ENCODE results near the gene WFIKKN1. TPM values are rescaled to one million over a fixed set of nuclear protein-coding genes. Genes with fewer than 3 reads are reported as not detected.
A peak's percentile ranks its signal among the peaks of the same experiment; 100 is the strongest.

Gene WFIKKN1
- total and polyA plus RNA-seq, 12 donors: 0.11 to 0.95 (median 0.32) TPM

DNA sequence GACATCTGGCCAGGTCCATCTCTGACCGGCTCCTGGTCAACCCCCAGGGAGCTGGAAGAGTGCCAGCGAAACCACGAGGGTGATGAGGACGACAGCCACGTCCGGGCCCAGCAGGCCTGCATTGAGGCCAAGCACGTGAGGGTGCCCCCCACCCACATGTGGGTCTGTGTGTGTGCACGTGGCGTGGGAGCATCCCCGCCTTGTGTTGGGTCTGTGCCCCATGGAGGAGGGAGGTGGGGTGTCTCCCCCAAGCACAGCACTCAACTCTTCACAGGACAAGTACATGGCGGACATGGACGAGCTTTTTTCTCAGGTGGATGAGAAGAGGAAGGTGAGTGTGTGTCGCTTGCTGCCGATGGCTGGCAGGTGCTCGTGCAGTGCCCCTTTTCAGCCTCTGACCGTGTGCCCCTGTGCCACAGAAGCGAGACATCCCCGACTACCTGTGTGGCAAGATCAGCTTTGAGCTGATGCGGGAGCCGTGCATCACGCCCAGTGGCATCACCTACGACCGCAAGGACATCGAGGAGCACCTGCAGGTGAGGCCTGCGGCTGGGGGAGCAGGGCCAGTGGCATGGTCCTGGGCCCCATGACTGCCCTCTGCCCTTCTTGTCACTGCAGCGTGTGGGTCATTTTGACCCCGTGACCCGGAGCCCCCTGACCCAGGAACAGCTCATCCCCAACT lies 51.1 kb downstream of the WFIKKN1 start:
- no peak for ATAC-seq
- Histone ChIP-seq H3K27me3 (peaks cover 0 to 5% (median 0%) of the 10 kb centered on the region in 7 donors), H3K4me3 (peak overlapping the region in 5 of 10 donors; percentile 70 to 95 (median 77)), H3K4me1 (peaks cover 33 to 63% (median 50%) of the 10 kb centered on the region in 9 donors), H3K36me3 (peaks cover 0 to 36% (median 19%) of the 10 kb centered on the region in 9 donors), H3K9me3 (no peaks in the 10 kb centered on the region), H3K27ac (no peak overlapping the region)
- intact Hi-C loops (cut with DNase I): loop anchor here in 1 of 10 donors (2.0 kb wide), 1 partner anchor 39 kb away; the partner anchor contains the start of gene ANTKMT
- no peak for TF ChIP-seq CTCF (IDR thresholded peaks at IDR 0.05)
- no peak for DNase-seq
- WGBS, 2 donors: 74 to 77% methylated on average over 28 of the region's 28 CpGs

- DNase-seq (no peak), ATAC-seq (no peak)
- no peaks in the 10 kb centered on the region for H3K27me3 ChIP-seq
- peak overlapping the region in 1 of 10 donors; percentile 82 for H3K27ac ChIP-seq
- intact Hi-C loops (cut with DNase I): no loop called here
- H3K4me1 ChIP-seq: peaks cover 33 to 63% (median 50%) of the 10 kb centered on the region in 9 donors
- no peak for TF ChIP-seq CTCF (IDR thresholded peaks at IDR 0.05)
- WGBS, 2 donors: 85 to 86% methylated on average over 36 of the region's 36 CpGs
- H3K4me3 ChIP-seq: peak overlapping the region in 5 of 10 donors; percentile 76 to 94 (median 81)
- peaks cover 0 to 45% (median 19%) of the 10 kb centered on the region in 9 donors for H3K36me3 ChIP-seq
- H3K9me3 ChIP-seq: no peaks in the 10 kb centered on the region
These were observed 52.0 kb downstream of the WFIKKN1 start for GRCh38 chr16:682493-683395.

DNA sequence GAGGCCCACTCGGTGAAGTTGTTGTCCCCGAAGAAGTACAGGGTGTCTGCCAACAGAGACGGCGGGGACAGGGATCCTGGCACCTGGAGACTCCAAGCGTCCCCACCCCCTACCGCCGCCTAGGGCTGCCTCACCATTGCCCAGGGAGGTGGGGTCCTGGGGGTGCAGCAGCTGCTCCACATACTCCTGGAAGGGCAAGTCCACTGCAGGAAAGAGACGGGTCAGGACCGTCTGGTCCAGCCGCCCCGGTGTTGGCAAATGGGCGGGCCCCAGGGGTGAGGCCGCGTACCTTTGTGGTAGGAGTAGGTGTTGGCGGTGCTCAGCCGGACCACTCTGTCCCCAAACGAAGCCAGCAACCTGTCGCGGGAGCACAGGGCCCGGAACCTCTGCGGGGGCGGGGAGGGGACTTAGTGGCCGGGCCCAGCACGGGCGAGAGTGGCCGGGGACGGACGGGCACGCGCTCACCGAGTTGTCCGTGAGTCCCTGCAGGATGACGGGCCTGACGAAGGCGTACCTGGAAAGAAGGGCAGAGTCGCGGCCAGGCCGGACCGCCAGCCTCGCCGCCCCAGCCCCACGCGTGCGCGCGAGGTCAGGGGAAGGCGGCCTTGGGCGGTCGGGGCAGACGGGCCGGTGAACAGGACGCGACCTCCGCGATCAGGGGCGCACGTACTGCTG lies 52.7 kb downstream of the WFIKKN1 start:
- peak overlapping the region; percentile 40 to 94 (median 76) for H3K4me3 ChIP-seq
- peaks cover 0 to 48% (median 19%) of the 10 kb centered on the region in 9 donors for H3K36me3 ChIP-seq
- peak overlapping the region in 9 of 10 donors; percentile 64 to 88 (median 82) for H3K27ac ChIP-seq
- TF ChIP-seq CTCF (IDR thresholded peaks at IDR 0.05): no peak
- H3K4me1 ChIP-seq: peaks cover 33 to 64% (median 51%) of the 10 kb centered on the region in 9 donors
- WGBS, 2 donors: 13 to 14% methylated on average over 54 to 57 of the region's 57 CpGs
- no peaks in the 10 kb centered on the region for H3K9me3 ChIP-seq
- intact Hi-C loops (cut with DNase I): no loop called here
- no peak for ATAC-seq
- H3K27me3 ChIP-seq: no peaks in the 10 kb centered on the region
- DNase-seq: no peak

Other genes starting within 250 kb of the WFIKKN1 start
- 10 to 100 TPM; 27.1 to 57.3 (median 33.1) TPM for gene PGAP6, start 249.0 kb upstream of the WFIKKN1 start, total RNA-seq
- 10 to 100 TPM; 27.8 to 45.3 TPM for gene PGAP6, start 249.0 kb upstream of the WFIKKN1 start, polyA plus RNA-seq
- 10 to 100 TPM; 57.8 to 97.0 (median 75.4) TPM for gene NME4, start 233.8 kb upstream of the WFIKKN1 start, total RNA-seq
- 10 to 100 TPM; 48.1 to 97.2 TPM for gene NME4, start 233.8 kb upstream of the WFIKKN1 start, polyA plus RNA-seq
- 10 to 100 TPM in 7 of 10 donors, 1 to 10 TPM in 3; 7.0 to 17.4 (median 11.6) TPM for gene DECR2, start 229.1 kb upstream of the WFIKKN1 start, total RNA-seq
- 10 to 100 TPM in 1 of 2 donors, 1 to 10 TPM in 1; 9.3 to 26.0 TPM for gene DECR2, start 229.1 kb upstream of the WFIKKN1 start, polyA plus RNA-seq
- gene RAB11FIP3, start 205.3 kb upstream of the WFIKKN1 start, total RNA-seq: 10 to 100 TPM; 16.6 to 40.3 (median 30.4) TPM
- 10 to 100 TPM; 22.7 to 28.5 TPM for gene RAB11FIP3, start 205.3 kb upstream of the WFIKKN1 start, polyA plus RNA-seq
- gene CAPN15, start 103.3 kb upstream of the WFIKKN1 start, total RNA-seq: 10 to 100 TPM; 11.1 to 23.4 (median 15.3) TPM
- gene CAPN15, start 103.3 kb upstream of the WFIKKN1 start, polyA plus RNA-seq: 10 to 100 TPM; 19.2 to 39.5 TPM
- gene PRR35, start 70.6 kb upstream of the WFIKKN1 start, total RNA-seq: not detected
- gene PRR35, start 70.6 kb upstream of the WFIKKN1 start, polyA plus RNA-seq: not detected
- under 1 TPM in 8 of 10 donors, not detected in 2; 0.12 to 0.75 (median 0.47) TPM for gene NHLRC4, start 64.0 kb upstream of the WFIKKN1 start, total RNA-seq
- under 1 TPM; 0.51 to 0.59 TPM for gene NHLRC4, start 64.0 kb upstream of the WFIKKN1 start, polyA plus RNA-seq
- 10 to 100 TPM; 13.7 to 26.8 (median 19.2) TPM for gene PIGQ, start 61.0 kb upstream of the WFIKKN1 start, total RNA-seq
- gene PIGQ, start 61.0 kb upstream of the WFIKKN1 start, polyA plus RNA-seq: 10 to 100 TPM; 35.3 to 43.7 TPM
- gene RAB40C, start 40.9 kb upstream of the WFIKKN1 start, total RNA-seq: 10 to 100 TPM in 9 of 10 donors, 1 to 10 TPM in 1; 9.1 to 16.1 (median 12.1) TPM
- 10 to 100 TPM; 19.4 to 32.0 TPM for gene RAB40C, start 40.9 kb upstream of the WFIKKN1 start, polyA plus RNA-seq
- 10 to 100 TPM; 34.5 to 75.9 (median 43.8) TPM for gene METTL26, start 5.3 kb downstream of the WFIKKN1 start, total RNA-seq
- gene METTL26, start 5.3 kb downstream of the WFIKKN1 start, polyA plus RNA-seq: 100 to 1,000 TPM; 123 to 237 TPM
- 100 to 1,000 TPM in 4 of 10 donors, 10 to 100 TPM in 6; 68.8 to 152 (median 87.8) TPM for gene MCRIP2, start 10.8 kb downstream of the WFIKKN1 start, total RNA-seq
- 100 to 1,000 TPM; 163 to 474 TPM for gene MCRIP2, start 10.8 kb downstream of the WFIKKN1 start, polyA plus RNA-seq
- 10 to 100 TPM in 4 of 10 donors, 1 to 10 TPM in 6; 7.6 to 13.7 (median 9.9) TPM for gene WDR90, start 18.4 kb downstream of the WFIKKN1 start, total RNA-seq
- 10 to 100 TPM in 1 of 2 donors, 1 to 10 TPM in 1; 7.1 to 23.8 TPM for gene WDR90, start 18.4 kb downstream of the WFIKKN1 start, polyA plus RNA-seq
- gene RHOT2, start 37.1 kb downstream of the WFIKKN1 start, total RNA-seq: 100 to 1,000 TPM in 3 of 10 donors, 10 to 100 TPM in 7; 66.8 to 118 (median 89.2) TPM
- gene RHOT2, start 37.1 kb downstream of the WFIKKN1 start, polyA plus RNA-seq: 100 to 1,000 TPM; 101 to 261 TPM
- 1 to 10 TPM; 1.2 to 2.6 (median 2.1) TPM for gene RHBDL1, start 44.7 kb downstream of the WFIKKN1 start, total RNA-seq
- gene RHBDL1, start 44.7 kb downstream of the WFIKKN1 start, polyA plus RNA-seq: 1 to 10 TPM in 1 of 2 donors, under 1 TPM in 1; 0.90 to 7.4 TPM
- gene STUB1, start 49.4 kb downstream of the WFIKKN1 start, total RNA-seq: 100 to 1,000 TPM; 101 to 147 (median 116) TPM
- 100 to 1,000 TPM in 1 of 2 donors, 10 to 100 TPM in 1; 92.7 to 165 TPM for gene STUB1, start 49.4 kb downstream of the WFIKKN1 start, polyA plus RNA-seq
- gene JMJD8, start 53.3 kb downstream of the WFIKKN1 start, total RNA-seq: 10 to 100 TPM; 36.9 to 50.6 (median 44.0) TPM
- 10 to 100 TPM; 34.7 to 60.6 TPM for gene JMJD8, start 53.3 kb downstream of the WFIKKN1 start, polyA plus RNA-seq
- gene WDR24, start 59.4 kb downstream of the WFIKKN1 start, total RNA-seq: 1 to 10 TPM; 6.8 to 9.7 (median 8.4) TPM
- 1 to 10 TPM; 7.2 to 9.2 TPM for gene WDR24, start 59.4 kb downstream of the WFIKKN1 start, polyA plus RNA-seq
- under 1 TPM in 6 of 10 donors, not detected in 4; 0.07 to 0.64 (median 0.12) TPM for gene FBXL16, start 74.8 kb downstream of the WFIKKN1 start, total RNA-seq
- under 1 TPM; 0.04 to 0.07 TPM for gene FBXL16, start 74.8 kb downstream of the WFIKKN1 start, polyA plus RNA-seq
- gene METRN, start 84.1 kb downstream of the WFIKKN1 start, total RNA-seq: 10 to 100 TPM; 51.4 to 77.2 (median 60.5) TPM
- gene METRN, start 84.1 kb downstream of the WFIKKN1 start, polyA plus RNA-seq: 100 to 1,000 TPM in 1 of 2 donors, 10 to 100 TPM in 1; 54.0 to 103 TPM
- 10 to 100 TPM; 23.3 to 40.3 (median 31.0) TPM for gene ANTKMT, start 90.2 kb downstream of the WFIKKN1 start, total RNA-seq
- gene ANTKMT, start 90.2 kb downstream of the WFIKKN1 start, polyA plus RNA-seq: 10 to 100 TPM; 37.3 to 91.1 TPM
- 1 to 10 TPM in 1 of 10 donors, under 1 TPM in 8, not detected in 1; 0.21 to 1.0 (median 0.30) TPM for gene CCDC78, start 95.5 kb downstream of the WFIKKN1 start, total RNA-seq
- gene CCDC78, start 95.5 kb downstream of the WFIKKN1 start, polyA plus RNA-seq: 1 to 10 TPM in 1 of 2 donors, under 1 TPM in 1; 0.77 to 1.7 TPM
- 10 to 100 TPM in 7 of 10 donors, 1 to 10 TPM in 3; 5.1 to 23.3 (median 10.6) TPM for gene HAGHL, start 96.1 kb downstream of the WFIKKN1 start, total RNA-seq
- gene HAGHL, start 96.1 kb downstream of the WFIKKN1 start, polyA plus RNA-seq: 10 to 100 TPM; 17.9 to 80.0 TPM
- gene CIAO3, start 110.0 kb downstream of the WFIKKN1 start, total RNA-seq: 10 to 100 TPM; 18.7 to 33.0 (median 24.1) TPM
- gene CIAO3, start 110.0 kb downstream of the WFIKKN1 start, polyA plus RNA-seq: 10 to 100 TPM; 29.1 to 62.9 TPM
- gene MSLN, start 129.7 kb downstream of the WFIKKN1 start, total RNA-seq: 1 to 10 TPM in 1 of 10 donors, under 1 TPM in 2, not detected in 7; 0.17 to 4.0 (median 0.38) TPM
- under 1 TPM in 1 of 2 donors, not detected in 1; 0.09 TPM for gene MSLN, start 129.7 kb downstream of the WFIKKN1 start, polyA plus RNA-seq
- 10 to 100 TPM in 1 of 10 donors, 1 to 10 TPM in 9; 5.8 to 12.0 (median 7.9) TPM for gene RPUSD1, start 157.4 kb downstream of the WFIKKN1 start, total RNA-seq
- gene RPUSD1, start 157.4 kb downstream of the WFIKKN1 start, polyA plus RNA-seq: 10 to 100 TPM; 13.7 to 23.3 TPM
- gene CHTF18, start 157.6 kb downstream of the WFIKKN1 start, total RNA-seq: 1 to 10 TPM; 2.8 to 8.2 (median 5.2) TPM
- gene CHTF18, start 157.6 kb downstream of the WFIKKN1 start, polyA plus RNA-seq: 1 to 10 TPM; 6.0 to 7.0 TPM
- not detected for gene GNG13, start 169.7 kb downstream of the WFIKKN1 start, total RNA-seq
- gene GNG13, start 169.7 kb downstream of the WFIKKN1 start, polyA plus RNA-seq: not detected